NCI-H2196 treated with DMSO at 0.1 percent for 48 hours (cell line): ENCODE results near the gene MED31.
"Not testable (repeated sequence)": the region's sequence is repeated elsewhere in the genome, so short reads cannot be mapped to it uniquely, and the experiment has no call there.

Experiments used
- DNase-seq: peaks from one replicate; lab custom pipeline; 2025; ENCODE audit not compliant: unreplicated experiment; lab: John Stamatoyannopoulos, UW

The MED31 gene

DNA sequence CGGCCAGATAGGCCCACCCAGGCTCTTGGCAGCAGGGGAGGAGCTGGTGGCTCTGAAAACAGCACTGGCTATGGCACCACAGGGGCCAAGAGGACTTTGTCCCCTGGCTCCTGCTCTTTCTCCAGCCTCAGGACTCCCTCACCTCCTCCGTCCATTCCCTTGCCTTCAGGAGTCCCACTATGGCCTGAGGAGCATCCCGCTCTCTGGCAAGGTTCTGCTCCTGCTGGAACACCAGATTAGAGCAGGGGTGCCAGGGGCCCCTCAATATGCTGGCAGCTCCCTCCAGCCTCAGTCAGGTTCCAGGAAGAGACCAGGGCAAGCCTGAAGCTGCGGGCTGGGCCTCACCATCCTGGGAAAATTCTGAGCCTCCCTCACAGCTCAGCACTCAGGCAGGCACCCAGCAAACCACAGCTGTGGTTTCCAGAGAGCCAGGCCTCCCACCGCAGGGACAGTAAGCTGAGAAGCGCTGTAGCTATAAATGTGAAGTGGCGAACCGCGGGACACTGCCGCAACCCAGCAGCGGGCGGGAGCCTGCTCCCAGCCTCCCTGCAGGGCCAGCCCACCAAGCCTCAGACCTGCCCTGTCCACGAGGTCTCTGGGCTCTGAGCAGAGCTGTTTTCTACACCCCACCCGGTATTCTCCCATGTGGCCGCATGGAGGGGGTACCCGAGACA is 25.9 kb upstream of the MED31 start:
- no peak for DNase-seq

DNA sequence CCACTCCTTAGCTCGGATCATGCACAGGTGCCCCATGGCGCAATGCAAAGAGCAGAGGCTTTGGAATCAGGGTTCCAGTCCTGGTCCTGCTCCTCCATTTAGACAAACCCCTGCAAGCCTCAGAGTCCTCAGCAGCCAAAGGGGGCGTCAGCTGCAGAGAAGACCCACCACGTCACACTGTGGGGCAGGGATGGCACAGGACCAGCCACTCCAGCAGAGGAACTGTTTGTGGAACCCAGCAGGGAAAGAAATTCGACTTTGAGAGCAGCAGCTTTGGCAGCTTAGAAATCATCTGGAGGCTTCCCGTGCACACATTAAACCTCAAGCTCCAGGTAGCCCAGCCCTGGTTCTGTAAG is 25.4 kb upstream of the MED31 start:
- DNase-seq = no peak

DNA sequence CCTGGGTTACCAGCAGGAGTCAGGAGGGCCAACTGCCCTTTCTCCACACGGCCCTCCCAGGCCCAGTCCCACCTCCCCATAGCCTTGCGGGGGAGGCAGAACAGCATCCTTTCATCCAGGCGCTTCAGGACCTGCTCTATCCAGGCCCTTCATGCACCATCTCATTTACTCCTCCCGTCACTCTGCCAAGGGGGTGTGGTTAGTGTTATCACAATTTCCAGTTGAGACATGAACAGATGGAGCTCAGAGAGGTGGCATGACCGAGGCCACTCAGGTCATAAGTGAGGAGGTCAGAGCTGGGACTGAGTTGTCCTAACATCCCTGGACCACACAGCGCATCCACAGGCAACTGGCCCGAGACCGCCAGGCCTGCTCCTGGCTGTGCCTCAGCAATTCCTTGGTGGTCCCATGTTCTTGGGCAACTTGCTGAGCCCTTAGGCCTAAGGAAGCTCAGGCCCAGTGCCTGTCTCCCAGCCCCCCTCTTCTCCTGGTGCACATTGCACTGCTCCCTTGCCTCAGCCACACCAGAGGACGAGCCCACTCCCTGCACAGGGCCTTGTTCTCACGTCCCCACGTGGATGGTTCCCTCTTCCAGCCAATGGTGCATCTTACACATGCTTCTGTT is 23.9 kb upstream of the MED31 start:
- DNase-seq = no peak

DNA sequence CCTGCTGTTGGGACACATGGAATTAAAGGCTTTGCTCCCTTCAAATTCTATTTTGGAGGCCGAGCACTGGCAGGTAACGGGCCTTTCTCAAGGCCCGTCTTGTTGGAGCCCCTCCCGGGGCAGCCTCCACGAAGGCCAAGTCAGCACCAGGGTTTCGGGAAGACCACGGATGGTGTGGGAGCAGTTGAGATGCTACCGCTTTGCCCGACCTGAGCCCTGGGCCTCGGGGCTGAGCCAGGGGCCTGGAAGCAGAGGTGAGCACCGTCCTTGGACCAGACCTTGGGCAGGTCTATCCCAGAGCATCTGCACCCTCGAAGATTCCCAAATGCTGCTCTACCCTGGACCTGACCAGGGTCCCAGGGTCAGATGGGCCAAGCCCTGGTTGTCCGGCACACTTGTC is 23.2 kb upstream of the MED31 start:
- DNase-seq = no peak

DNA sequence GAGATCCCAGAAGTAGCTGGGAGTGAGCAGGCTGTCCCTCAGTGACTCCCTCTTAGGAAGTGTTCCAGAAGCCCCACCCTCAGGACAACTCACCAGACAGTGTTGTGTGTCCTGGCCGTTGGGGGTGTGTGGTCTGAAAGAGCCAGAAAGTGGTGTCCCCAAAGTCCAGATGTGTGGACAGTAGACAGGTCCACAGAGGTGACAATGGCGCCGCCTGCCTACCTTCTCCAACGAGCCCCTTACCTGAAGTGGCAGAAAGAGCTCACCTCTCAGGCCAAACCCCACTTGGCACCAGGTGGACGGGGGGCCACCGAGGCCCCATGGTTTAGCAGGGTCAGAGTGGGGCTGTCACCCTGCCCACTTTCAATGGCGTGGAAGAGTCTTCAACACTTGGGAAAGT is 20.0 kb upstream of the MED31 start:
- DNase-seq = no peak

DNA sequence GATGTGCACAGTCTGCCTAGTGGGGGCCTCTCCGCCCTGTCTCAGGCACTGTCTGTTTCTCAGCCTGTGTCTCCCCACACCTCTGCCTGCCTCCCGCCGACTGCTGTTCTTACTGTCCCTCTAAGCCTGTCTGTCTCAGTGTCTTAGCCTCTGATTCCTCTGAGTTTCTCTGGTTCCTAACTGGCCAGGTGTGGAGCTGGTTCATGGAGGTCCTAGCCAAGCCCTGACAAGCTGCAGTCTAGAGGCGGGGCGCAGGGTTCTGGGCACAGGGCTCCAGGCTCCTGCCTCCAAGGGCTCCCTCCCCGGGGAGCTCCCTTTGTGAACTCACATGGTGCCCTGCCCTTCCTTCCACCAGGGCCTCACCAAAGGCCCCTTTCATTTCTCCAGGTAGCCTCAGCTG is 19.6 kb upstream of the MED31 start:
- DNase-seq = no peak

DNA sequence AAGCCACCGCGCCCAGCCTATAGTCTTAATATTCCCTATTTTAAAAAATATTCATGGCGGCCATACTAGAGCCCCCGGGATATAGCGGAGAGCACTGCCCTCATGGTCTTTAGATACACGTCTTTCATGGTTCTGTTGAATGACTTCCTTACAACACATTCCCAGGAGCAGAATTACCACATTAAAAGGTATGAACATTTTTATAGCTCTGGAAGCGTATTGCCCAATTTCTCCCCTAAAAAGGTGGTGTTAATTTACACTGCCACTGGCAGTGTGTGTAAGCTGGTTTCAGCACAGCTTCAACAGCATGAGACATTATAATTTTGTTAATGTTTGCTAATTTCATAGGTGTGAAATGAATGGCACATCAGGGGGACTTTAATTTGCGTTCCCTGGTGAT is 19.2 kb upstream of the MED31 start:
- DNase-seq = no peak

DNA sequence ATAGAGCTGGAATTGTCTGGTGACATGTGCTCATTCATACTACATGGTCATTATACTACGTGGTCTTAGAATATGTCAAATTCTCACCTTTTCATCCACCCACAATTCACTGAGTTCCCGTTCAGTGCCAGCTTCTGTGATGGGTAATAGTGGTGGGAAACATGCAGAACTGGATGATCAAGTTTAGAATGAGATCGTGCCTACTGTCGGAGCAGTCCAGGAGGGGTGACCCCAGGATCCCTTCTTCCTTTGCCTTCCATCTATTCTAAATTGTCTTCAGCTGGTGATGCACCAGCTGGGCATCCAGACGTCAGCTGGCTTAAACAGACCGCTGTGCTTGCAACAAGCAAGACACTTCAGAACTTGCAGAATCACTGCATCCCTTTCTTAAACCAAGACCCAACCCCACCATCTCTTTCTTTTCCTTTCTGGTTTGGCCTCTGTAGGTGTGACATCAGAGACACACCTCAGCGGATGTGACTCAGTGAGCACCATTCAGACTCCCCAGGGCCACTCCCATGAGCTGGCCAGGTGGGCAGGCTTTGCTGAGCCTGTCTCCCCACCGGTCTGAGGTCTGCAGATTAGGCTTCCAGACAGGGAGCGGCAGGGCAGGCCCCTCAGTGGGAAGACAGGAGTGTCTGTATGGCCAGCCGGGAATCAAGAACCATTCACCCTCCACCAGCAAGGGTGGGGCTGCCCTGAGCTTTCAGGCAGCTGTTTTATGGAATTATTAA is 18.2 kb upstream of the MED31 start:
- DNase-seq = no peak

DNA sequence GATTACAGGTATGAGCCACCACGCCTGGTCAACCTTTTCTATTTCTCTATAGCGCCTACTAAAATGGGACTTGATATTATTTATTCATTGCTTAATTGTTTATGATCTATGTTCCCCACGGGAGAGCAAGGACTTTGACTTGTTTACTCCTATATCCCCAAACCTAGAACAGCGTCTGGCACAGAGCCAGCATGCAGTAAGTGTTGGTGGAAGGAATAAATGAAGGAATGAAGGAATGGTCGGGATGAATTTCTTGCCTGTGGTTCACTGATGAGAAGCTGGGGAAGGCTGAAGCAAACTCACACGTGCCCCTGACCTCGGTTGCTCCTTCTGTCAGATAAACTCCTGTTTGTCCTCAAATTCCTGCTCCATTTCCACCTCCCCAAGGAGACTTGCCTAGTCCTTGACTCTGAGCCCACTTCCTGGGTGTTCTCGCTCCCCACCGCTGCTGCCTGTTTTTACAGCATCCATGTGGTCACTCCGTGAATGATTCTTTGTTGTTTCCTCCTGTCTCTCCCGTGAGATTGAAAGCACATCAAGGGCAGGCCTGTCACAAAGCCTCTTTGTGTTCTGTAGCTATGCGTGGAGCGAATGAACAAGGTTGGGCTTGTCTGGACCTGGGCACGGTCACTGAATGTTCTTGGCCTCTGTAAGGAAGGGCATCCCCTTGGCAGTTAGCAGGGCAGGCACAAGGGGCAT is 17.5 kb upstream of the MED31 start:
- DNase-seq = no peak

DNA sequence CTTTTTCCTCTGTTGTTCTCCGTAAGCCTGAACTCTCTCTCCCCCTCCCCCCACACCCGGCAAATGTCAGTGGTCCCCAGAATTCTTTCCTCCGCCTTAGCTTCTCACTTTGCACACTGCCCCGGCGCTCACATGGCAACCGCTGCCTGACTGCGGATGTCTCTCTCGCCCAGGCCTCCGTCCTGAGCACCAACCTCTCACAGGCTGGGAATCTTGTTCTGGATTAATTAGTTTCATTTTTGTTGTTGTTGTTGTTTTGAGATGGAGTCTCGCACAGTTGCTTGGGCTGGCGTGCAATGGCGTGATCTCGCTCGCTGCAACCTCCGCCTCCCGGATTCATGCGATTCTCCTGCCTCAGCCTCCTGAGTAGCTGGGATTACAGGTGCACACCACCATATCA is 16.8 kb upstream of the MED31 start:
- DNase-seq = no peak

DNA sequence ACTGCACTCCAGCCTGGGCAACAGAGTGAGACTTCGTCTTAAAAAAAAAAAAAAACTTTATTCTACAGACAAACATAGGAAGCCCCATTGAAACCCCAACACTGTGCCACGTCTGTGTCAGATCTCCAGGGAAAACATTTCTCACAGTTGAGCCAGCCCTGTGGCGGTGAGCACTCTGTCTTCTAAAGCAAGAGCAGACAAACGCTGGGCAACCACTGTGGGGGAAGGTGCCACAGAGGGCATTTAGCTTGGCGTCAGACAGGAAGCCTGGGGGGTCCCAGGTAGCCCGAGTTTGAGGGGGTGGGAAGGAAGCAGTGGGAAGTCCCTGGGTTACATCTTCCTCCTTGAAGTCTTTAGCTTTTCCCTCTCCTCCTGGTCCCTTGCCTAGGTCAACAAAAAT is 16.1 kb upstream of the MED31 start:
- no peak for DNase-seq

DNA sequence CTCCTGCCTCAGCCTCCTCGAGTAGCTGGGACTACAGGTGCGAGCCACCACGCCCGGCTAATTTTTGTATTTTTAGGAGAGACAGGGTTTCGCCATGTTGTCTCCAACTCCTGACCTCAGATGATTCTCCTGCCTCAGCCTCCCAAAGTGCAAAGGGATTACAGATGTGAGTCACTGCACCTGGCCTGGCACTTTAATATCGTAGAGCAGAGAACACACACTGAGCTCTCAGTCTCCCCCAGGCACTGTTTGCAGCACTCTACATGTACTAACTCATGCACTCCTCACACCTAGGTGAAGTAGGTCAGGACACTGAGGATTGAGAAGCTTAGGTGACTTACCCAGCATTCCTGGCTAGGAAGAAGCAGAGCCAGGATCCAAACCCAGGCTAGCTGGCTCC is 15.2 kb upstream of the MED31 start:
- DNase-seq = no peak

DNA sequence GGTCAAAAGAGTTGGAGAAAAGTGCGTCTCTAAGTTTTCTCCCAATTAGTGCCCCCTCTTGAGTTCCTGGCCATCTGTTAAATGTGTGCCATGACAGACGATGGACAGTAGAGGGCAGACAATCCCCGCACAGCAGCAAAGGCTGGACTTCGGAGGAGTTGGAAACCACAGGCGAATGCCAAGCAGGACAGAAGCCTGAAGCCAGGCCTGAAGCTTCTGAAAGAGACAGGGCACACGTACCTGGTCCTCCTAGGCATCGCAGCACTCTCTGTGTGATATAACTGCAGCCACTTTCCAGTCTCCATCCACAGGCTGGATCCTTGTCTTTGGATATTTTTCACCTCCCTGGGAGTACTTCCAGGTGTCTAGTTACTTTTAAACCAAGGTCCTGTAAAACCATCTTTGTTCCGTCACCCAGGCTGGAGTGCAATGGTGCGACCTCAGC is 14.7 kb upstream of the MED31 start:
- peak; percentile 13 for DNase-seq

DNA sequence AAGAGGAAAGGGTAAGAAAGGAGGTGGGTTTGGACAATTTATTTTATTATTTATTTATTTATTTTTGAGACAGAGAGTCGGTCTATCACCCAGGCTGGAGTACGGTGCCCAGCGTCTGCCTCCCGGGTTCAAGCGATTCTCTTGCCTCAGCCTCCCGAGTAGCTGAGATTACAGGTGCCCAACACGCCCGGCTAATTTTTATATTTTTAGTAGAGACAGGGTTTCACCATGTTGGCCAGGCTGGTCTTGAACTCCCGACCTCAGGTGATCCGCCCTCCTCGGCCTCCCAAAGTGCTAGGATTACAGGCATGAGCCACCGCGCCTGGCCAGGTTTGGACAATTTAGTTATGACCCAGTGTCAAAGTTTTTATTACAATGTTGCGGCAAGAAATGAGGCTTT is 11.8 kb upstream of the MED31 start:
- not testable (repeated sequence) for DNase-seq

DNA sequence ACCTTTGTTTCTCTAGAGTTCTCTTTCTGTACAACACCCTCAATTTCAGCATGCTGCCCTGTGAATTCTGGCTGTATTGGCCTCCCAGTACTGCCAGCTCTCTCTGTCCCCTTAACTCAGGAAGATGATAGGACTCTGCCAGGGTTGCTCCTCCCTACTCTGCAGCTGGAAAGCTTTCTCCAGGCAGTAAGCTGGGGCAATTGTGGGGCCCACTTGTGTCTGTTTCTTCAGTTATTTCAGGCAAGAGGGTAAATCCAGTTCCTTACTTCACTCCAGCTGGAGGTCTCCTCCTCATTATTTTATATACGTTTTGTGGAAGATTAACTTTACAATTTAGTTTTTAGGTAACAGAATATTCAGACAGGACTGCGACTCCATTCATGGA is 10.1 kb upstream of the MED31 start:
- no peak for DNase-seq

DNA sequence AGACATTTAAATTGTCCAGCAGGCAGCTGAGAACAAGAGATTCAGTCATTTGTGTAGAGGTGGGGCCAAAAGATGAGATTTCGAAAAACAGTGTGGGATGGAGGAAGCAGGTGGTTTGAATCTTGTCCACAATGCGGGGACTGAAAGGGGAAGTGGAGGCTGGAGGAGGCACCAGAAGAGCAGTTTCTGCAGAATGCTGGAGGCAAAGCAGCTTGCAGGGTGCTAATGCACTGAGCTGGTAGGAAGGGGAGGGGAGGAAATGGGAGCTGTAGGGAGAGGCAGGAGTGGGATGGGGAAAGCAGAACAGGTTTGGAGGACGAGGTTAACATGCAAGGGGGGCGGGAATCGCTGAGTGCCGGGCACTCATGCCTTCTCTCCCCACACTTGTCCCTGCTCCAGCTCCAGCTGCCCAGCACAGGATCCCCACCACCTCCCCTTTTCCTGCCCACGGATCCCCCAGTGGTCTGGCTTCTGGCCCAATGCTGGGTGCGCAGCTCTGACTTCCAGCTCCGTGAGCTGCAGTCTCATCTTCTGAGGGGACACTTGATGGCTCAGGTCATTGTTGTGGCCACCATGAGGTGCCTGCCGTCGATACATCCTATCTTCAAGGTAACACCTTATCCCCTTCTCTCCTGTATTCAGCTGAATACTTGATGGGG is 9.5 kb upstream of the MED31 start:
- DNase-seq = no peak

DNA sequence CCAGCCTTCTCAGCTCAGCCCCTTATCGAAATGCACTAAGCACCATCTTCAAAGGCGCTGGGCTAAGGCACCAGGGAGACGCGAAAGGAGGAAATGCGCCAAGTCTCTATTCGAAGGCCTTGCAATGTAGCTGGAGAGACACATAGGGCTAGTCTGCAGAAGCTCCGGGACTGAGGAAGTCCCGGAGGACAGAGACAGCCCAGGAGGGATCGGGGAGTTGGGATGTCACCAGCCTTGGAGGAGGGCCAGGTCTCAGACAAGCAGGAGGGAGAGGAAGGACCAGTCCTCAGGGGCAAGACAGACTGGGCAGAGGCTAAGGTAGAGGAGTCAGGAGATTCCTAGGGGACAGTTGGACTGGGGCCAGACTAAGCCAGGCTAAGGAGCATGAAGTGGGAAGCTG is 8.7 kb upstream of the MED31 start:
- DNase-seq = no peak

DNA sequence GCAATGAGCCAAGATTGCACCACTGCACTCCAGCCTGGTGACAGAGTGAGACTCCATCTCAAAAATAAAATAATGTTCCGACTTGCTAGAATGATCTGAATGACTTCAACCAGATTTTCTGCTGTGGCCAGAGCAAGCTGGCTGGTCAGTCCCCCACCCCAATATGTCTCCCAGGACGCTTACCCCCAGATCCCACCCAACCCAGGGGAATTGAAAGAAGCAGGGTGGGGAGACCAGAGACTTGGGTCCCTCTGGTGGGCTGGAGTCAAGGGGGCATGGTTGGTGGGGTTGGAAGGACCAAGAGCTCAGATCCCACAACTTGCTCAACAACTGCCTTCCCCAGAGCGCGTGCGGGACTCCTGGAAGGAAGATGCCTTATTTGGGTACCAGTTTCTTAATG is 7.0 kb upstream of the MED31 start:
- DNase-seq = not testable (repeated sequence)

DNA sequence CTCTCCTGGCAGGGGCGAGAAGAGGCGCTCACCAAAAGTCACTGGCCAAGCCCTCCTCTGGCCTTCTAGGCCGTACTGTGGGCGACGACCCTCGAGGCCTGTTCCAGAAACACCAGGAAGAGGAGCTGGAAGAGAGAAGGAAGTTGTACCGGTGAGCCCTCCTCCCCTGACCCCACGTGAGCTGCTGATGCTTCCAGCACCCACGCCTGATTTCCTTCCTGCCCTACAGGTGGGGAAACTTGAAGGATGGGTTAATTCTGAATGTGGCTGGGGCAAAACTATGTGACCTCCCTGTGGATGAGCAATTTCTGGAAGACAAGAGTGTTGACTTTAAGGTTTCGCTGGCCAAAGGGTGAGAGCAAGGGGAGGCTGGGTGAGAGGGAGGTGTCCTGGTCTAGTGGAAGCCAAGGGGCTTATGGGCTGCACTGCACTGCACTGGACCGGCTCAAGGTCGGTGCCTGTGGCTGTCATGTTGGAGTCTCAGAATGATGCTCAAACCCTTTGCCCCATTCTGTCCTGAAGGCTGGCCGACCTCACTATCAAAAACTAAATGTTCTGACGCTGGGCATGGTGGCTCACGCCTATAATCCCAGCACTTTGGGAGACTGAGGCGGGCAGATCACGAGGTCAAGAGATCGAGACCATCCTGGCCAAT is 6.4 kb upstream of the MED31 start:
- DNase-seq = no peak

DNA sequence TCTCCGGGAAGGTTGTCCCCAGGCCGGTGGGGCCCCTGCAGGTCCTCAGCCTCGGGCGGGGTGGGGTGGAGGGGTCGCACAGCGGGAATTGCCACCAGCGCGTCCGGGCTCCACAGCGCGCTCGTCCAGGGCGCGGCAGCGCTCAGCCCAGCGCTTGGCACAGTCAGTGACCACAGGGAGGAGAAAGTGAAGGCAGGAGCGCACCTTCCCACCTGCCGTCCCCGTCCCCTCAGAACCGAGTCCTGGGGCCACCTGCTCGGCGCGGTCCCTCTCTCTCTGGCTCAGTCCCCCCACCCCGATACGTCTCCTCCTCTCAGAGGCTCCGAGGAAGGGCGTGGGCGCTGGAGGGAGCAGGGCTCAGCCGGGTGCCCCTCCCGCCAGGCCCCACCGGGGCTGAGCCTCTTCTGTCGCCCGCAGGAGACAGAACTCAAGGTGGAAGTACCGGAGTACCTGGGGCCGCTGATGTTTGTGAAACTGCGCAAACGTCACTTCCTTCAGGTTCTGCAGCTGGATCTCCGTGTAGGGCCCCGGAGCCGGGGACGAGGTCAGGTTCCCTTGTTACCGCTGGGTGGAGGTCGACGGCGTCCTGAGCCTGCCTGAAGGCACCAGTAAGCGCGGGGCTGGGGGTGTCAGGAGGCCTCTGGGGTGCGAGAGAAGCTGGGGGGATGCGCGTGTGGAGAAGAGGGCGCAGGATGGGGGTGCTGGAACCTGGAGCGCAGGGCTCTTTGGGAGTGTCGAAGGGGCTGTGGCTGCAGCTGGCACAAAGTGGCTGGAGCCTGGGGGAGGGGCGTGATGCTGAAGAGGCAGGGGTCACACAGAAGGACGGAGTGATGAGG is 5.6 kb upstream of the MED31 start:
- DNase-seq = not testable (repeated sequence)
